ENCODE results near the gene CROCC2. TPM values are rescaled to one million over a fixed set of nuclear protein-coding genes. Genes with fewer than 3 reads are reported as not detected.
A peak's percentile ranks its signal among the peaks of the same experiment; 100 is the strongest.

CROCC2 gene
- total and polyA plus RNA-seq, 4 donors = 1.3 to 17.4 (median 4.4) TPM

- no peaks in the 10 kb centered on the region for H3K27me3 ChIP-seq (ENCODE audit: control insufficient read depth in 3 of 3, insufficient read depth in 3 of 3, low read length in 2 of 3)
- H3K36me3 ChIP-seq (ENCODE audit: control insufficient read depth in 4 of 4, insufficient read depth in 4 of 4, low read length in 4 of 4) = peaks cover 0 to 8% (median 2%) of the 10 kb centered on the region in 4 donors
- peak overlapping the region in 1 of 2 donors; percentile 52 for H3K27ac ChIP-seq (ENCODE audit: low read depth in 1 of 2, low read length in 1 of 2)
- ATAC-seq (ENCODE audit: insufficient read depth, low FRiP score) (no peak), DNase-seq (no peak)
- peaks cover 0 to 74% (median 49%) of the 10 kb centered on the region in 5 donors for H3K4me1 ChIP-seq (ENCODE audit: control insufficient read depth in 5 of 5, insufficient read depth in 5 of 5, low read length in 5 of 5)
- no peak overlapping the region for H3K4me3 ChIP-seq
- no peaks in the 10 kb centered on the region for H3K9me3 ChIP-seq (ENCODE audit: control insufficient read depth in 4 of 4, insufficient read depth in 3 of 4, low read length in 3 of 4)
- WGBS, 2 donors = 72 to 75% methylated on average over 19 of the region's 19 CpGs
- no peak overlapping the region for H3K9ac ChIP-seq (ENCODE audit: insufficient read depth in 1 of 2, low read length in 2 of 2)
- TF ChIP-seq, protein P1, sequence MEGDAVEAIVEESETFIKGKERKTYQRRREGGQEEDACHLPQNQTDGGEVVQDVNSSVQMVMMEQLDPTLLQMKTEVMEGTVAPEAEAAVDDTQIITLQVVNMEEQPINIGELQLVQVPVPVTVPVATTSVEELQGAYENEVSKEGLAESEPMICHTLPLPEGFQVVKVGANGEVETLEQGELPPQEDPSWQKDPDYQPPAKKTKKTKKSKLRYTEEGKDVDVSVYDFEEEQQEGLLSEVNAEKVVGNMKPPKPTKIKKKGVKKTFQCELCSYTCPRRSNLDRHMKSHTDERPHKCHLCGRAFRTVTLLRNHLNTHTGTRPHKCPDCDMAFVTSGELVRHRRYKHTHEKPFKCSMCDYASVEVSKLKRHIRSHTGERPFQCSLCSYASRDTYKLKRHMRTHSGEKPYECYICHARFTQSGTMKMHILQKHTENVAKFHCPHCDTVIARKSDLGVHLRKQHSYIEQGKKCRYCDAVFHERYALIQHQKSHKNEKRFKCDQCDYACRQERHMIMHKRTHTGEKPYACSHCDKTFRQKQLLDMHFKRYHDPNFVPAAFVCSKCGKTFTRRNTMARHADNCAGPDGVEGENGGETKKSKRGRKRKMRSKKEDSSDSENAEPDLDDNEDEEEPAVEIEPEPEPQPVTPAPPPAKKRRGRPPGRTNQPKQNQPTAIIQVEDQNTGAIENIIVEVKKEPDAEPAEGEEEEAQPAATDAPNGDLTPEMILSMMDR (IDR thresholded peaks at IDR 0.05; ENCODE audit: control extremely low read depth, extremely low read depth) = no peak
These were observed 90.2 kb downstream of the CROCC2 start for GRCh38 chr2:240996161-240996833.

- WGBS, 2 donors = 75 to 90% methylated on average over 13 of the region's 13 CpGs
- ATAC-seq (ENCODE audit: insufficient read depth, low FRiP score) (no peak), DNase-seq (peak in 1 of 3 donors; percentile 12)
- Histone ChIP-seq H3K4me3 (no peak overlapping the region), H3K9ac (ENCODE audit: insufficient read depth in 1 of 2, low read length in 2 of 2) (no peak overlapping the region), H3K4me1 (ENCODE audit: control insufficient read depth in 5 of 5, insufficient read depth in 5 of 5, low read length in 5 of 5) (peaks cover 0 to 74% (median 51%) of the 10 kb centered on the region in 5 donors), H3K27ac (ENCODE audit: low read depth in 1 of 2, low read length in 1 of 2) (peak overlapping the region in 1 of 2 donors; percentile 41), H3K9me3 (ENCODE audit: control insufficient read depth in 4 of 4, insufficient read depth in 3 of 4, low read length in 3 of 4) (no peaks in the 10 kb centered on the region), H3K27me3 (ENCODE audit: control insufficient read depth in 3 of 3, insufficient read depth in 3 of 3, low read length in 2 of 3) (no peaks in the 10 kb centered on the region), H3K36me3 (ENCODE audit: control insufficient read depth in 4 of 4, insufficient read depth in 4 of 4, low read length in 4 of 4) (peaks cover 0 to 12% (median 4%) of the 10 kb centered on the region in 4 donors)
- TF ChIP-seq, protein P1 (IDR thresholded peaks at IDR 0.05; ENCODE audit: control extremely low read depth, extremely low read depth) = no peak
These were observed 90.7 kb downstream of the CROCC2 start for GRCh38 chr2:240996834-240997140.

DNA sequence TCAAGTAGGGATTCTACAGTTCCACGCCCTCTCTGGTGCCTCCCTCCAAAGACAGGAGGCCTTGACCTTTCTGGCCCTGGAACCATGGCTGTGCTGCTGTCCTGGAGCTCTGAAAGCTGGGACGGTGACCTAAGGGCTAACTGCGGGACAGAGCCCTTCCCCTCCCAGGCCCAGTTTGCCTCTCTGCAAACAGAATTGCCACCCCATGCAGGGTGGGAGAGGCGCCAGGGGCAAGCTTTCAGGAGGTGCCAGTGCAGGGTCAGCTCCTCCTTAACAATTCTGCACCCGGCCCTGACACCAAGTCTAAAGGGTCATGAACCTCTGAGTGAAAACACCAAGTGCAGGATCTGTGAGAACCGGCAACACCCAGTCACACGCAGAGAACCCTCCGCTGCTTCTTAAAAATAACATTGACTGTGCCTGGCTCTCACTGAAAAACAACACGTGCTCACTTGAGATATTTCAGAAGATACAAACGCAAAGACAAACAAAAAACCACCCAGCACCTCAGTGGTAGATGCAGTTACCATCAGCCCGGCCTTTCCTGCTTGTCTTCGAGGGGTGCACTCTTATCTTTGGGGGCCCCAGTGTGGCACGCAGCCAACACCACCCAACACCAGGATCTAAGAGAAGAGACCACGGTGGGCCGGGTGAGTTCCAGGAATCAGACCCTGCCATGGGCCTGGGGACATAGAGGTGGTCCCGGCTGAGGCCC lies 91.2 kb downstream of the CROCC2 start:
- DNase-seq (peak in 2 of 3 donors; percentile 16 to 70), ATAC-seq (ENCODE audit: insufficient read depth, low FRiP score) (no peak)
- TF ChIP-seq, protein P1 (IDR thresholded peaks at IDR 0.05; ENCODE audit: control extremely low read depth, extremely low read depth) = no peak
- Histone ChIP-seq H3K27me3 (ENCODE audit: control insufficient read depth in 3 of 3, insufficient read depth in 3 of 3, low read length in 2 of 3) (no peaks in the 10 kb centered on the region), H3K9ac (ENCODE audit: insufficient read depth in 1 of 2, low read length in 2 of 2) (no peak overlapping the region), H3K36me3 (ENCODE audit: control insufficient read depth in 4 of 4, insufficient read depth in 4 of 4, low read length in 4 of 4) (peaks cover 0 to 18% (median 5%) of the 10 kb centered on the region in 4 donors), H3K27ac (ENCODE audit: low read depth in 1 of 2, low read length in 1 of 2) (peak overlapping the region; percentile 35 to 94), H3K4me3 (peak overlapping the region; percentile 59), H3K4me1 (ENCODE audit: control insufficient read depth in 5 of 5, insufficient read depth in 5 of 5, low read length in 5 of 5) (peaks cover 0 to 71% (median 50%) of the 10 kb centered on the region in 5 donors), H3K9me3 (ENCODE audit: control insufficient read depth in 4 of 4, insufficient read depth in 3 of 4, low read length in 3 of 4) (no peaks in the 10 kb centered on the region)
- 45 to 61% methylated on average over 16 of the region's 16 CpGs for WGBS, 2 donors

All from lung (tissue), 12 donors.